H1 (cell line): ENCODE results near the gene ZBTB14. TPM values are rescaled to one million over a fixed set of nuclear protein-coding genes. Genes with fewer than 3 reads are reported as not detected.

Source experiments
- BRCA1 ChIP-seq: IDR thresholded peaks from 2 replicates; pipeline ENCODE4 v1.6.1; 2012; ENCODE audit warnings: low read depth, low read length, improper control_type of control experiment
- CHD7 ChIP-seq: fragments of 300-600 bp; sonication (generic); IDR thresholded peaks from 2 replicates; pipeline ENCODE4 v1.7.1; 2012; ENCODE audit warnings: low read length, moderate library complexity, mild to moderate bottlenecking, inconsistent platforms; ENCODE audit not compliant: insufficient replicate concordance
- EZH2 ChIP-seq: fragments of 200-600 bp; sonication (generic); IDR thresholded peaks from 2 replicates; pipeline ENCODE4 v1.7.1; 2012; ENCODE audit warnings: low read depth, mild to moderate bottlenecking, moderate library complexity, low read length, inconsistent platforms; ENCODE audit not compliant: severe bottlenecking
- JUN ChIP-seq: IDR thresholded peaks from 2 replicates; pipeline ENCODE4 v1.6.1; 2011; ENCODE audit warnings: low read depth, mild to moderate bottlenecking, improper control_type of control experiment, low read length
- KDM1A ChIP-seq: fragments of 200-600, 300-600 bp; sonication (generic); IDR thresholded peaks from 2 replicates; pipeline ENCODE4 v1.7.1; 2016; ENCODE audit warnings: mild to moderate bottlenecking, low read length, borderline replicate concordance
- NANOG ChIP-seq: IDR thresholded peaks from 2 replicates; pipeline ENCODE4 v1.6.1; 2011; ENCODE audit warnings: low read length, low read depth, mild to moderate bottlenecking, inconsistent platforms; ENCODE audit not compliant: insufficient read depth, poor library complexity, severe bottlenecking
- NRF1 ChIP-seq: IDR thresholded peaks from 2 replicates; pipeline ENCODE4 v1.6.1; 2011; ENCODE audit warnings: mild to moderate bottlenecking, low read depth, low read length, improper control_type of control experiment
- POU5F1 ChIP-seq: IDR thresholded peaks from 2 replicates; pipeline ENCODE4 v1.6.1; 2011; ENCODE audit warnings: low read depth, mild to moderate bottlenecking, low read length, moderate library complexity
- polyA plus RNA-seq, 7 experiments: library from polyadenylated mRNA; depleted of rRNA in 3 of 7; stranded (reverse) in 5 of 7; unstranded in 2 of 7; fragments of >200 nt in 5 of 7; fragments of 200-250 nt in 2 of 7; gene quantifications; 1 replicate in 5 of 7; 2 replicates in 1 of 7; 4 replicates in 1 of 7; pipeline versions ENCODE4 v1.2.1 to v1.2.3, GENCODE V29; 2011 to 2013; ENCODE audit warnings: missing spikeins in 2 of 7, mixed read lengths in 2 of 7
- total RNA-seq: library from RNA; stranded (reverse); fragmentation: NEBNext Ultra II Directional; extraction: Animal tissue kit (Norgen Biotek cat#: 25700); gene quantifications from 2 replicates; pipeline ENCODE4 v1.2.1, GENCODE V29; 2021
- TF ChIP-seq, protein P1 (sequence below): IDR thresholded peaks from 2 replicates; pipeline ENCODE4 v1.6.1; 2012; ENCODE audit warnings: low read length, inconsistent platforms

ZBTB14 gene
- total and polyA plus RNA-seq, 2 of the 8 experiments (the other 6 are each of a cell fraction or from before 2014, with no cell fraction given): 5.2 to 18.3 TPM

DNA sequence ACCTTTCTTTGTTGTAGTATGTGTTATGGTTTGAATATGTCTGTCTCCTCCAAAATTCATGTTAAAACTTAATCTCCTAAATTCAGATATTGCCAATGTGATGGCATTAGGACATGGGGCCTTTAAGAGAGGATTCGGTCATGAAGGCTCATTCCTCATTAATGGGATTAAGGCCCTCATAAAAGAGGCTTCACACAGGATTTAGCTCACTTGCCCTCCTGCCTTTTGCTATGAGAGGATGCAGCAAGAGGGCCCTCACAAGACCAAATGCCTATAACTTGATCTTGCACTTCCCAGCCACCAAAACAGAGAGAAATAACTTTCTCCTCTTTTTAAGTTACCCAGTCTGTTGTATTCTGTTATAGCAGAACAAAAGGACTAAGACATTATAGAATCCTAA, 19.7 kb downstream of the ZBTB14 start (continued):
- TF ChIP-seq CHD7 (no peak), POU5F1 (no peak), EZH2 (no peak), NRF1 (no peak), BRCA1 (no peak), NANOG (no peak), KDM1A (no peak), JUN (no peak)
- TF ChIP-seq, protein P1, sequence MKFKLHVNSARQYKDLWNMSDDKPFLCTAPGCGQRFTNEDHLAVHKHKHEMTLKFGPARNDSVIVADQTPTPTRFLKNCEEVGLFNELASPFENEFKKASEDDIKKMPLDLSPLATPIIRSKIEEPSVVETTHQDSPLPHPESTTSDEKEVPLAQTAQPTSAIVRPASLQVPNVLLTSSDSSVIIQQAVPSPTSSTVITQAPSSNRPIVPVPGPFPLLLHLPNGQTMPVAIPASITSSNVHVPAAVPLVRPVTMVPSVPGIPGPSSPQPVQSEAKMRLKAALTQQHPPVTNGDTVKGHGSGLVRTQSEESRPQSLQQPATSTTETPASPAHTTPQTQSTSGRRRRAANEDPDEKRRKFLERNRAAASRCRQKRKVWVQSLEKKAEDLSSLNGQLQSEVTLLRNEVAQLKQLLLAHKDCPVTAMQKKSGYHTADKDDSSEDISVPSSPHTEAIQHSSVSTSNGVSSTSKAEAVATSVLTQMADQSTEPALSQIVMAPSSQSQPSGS: no peak
